Gastrocnemius medialis (tissue), 4 donors: ENCODE measurements around the gene ITGA2B. TPM values are rescaled to one million over a fixed set of nuclear protein-coding genes. Genes with fewer than 3 reads are reported as not detected.
"Not testable (repeated sequence)": the region's sequence is repeated elsewhere in the genome, so short reads cannot be mapped to it uniquely, and the experiment has no call there.

ENCODE experiments used
- ATAC-seq, 2 donors: fragments of 150-250 bp; one replicate each; pipeline ENCODE4 v1.9.1; 2016
- DNase-seq, 2 donors: peaks; one replicate each; pipeline ENCODE4 v3.0.0-alpha.2; 2019
- H3K27ac ChIP-seq, 4 donors: fragments of 200-600 bp; sonication (generic); 1 replicate in 1 of 4; 2 replicates in 3 of 4; pipeline ENCODE4 v1.5.1; 2016 to 2018; ENCODE audit warnings: mild to moderate bottlenecking in 2 of 4, moderate library complexity in 1 of 4
- H3K27me3 ChIP-seq, 3 donors: fragments of 200-600 bp; sonication (generic) in 2 of 3; 1 replicate in 1 of 3; 2 replicates in 2 of 3; pipeline versions ENCODE4 v1.5.1 to v1.6.0; 2016 to 2019; ENCODE audit warnings: mild to moderate bottlenecking in 1 of 3, moderate library complexity in 1 of 3
- H3K36me3 ChIP-seq, 2 donors: fragments of 200-600 bp; sonication (generic) in 1 of 2; one replicate each; pipeline ENCODE4 v1.5.1; 2017 to 2018
- H3K4me1 ChIP-seq, 2 donors: fragments of 200-600 bp; sonication (generic) in 1 of 2; one replicate each; pipeline ENCODE4 v1.5.1; 2016 to 2017; ENCODE audit warnings: mild to moderate bottlenecking in 2 of 2
- H3K4me3 ChIP-seq, 4 donors: fragments of 200-600 bp; sonication (generic) in 3 of 4; 1 replicate in 1 of 4; 2 replicates in 3 of 4; pipeline ENCODE4 v1.5.1; 2016 to 2019; ENCODE audit warnings: mild to moderate bottlenecking in 2 of 4
- H3K9me3 ChIP-seq, 3 donors: fragments of 200-600 bp; sonication (generic) in 2 of 3; 1 replicate in 1 of 3; 2 replicates in 2 of 3; pipeline ENCODE4 v1.5.1; 2016 to 2019
- CTCF ChIP-seq, 5 experiments: fragments of 450-650 bp in 3 of 5; fragments of 200-600 bp in 2 of 5; sonication (generic) in 2 of 5; IDR thresholded peaks in 4 of 5; conservative IDR thresholded peaks in 1 of 5; 1 replicate in 4 of 5; 2 replicates in 1 of 5; pipeline ENCODE4 v1.5.1; 2016 to 2019; ENCODE audit warnings: antibody characterized with exemption in 5 of 5, mild to moderate bottlenecking in 3 of 5, moderate library complexity in 3 of 5
- POLR2A ChIP-seq, 2 donors: fragments of 450-650 bp; IDR thresholded peaks; one replicate each; pipeline ENCODE4 v1.6.1; 2017; ENCODE audit warnings: antibody characterized with exemption in 2 of 2, mild to moderate bottlenecking in 2 of 2, moderate library complexity in 2 of 2
- in situ Hi-C, 4 donors: fragments of 200-750 bp; cut with MboI; loops; one replicate each; pipeline versions ENCODE4 v1.15.0 to v1.8.0; 2017; ENCODE audit warnings: low sequenced_read_pairs in 4 of 4
- intact Hi-C: fragments of 100-400 bp; cut with DNase I; formaldehyde crosslinking; loops from one replicate; pipeline ENCODE4 v1.15.1; 2023; ENCODE audit warnings: low total_unique reads
- total RNA-seq, 4 donors: library from RNA; depleted of rRNA; stranded (reverse); fragments of >200 nt; gene quantifications; one replicate each; pipeline versions ENCODE4 v1.1.0 to v1.2.3, GENCODE V29; 2016

ITGA2B gene
- total RNA-seq, 4 donors from 2014 or later, result 0.33 TPM; not detected in 3

- no peaks in the 10 kb centered on the region for H3K9me3 ChIP-seq
- in situ Hi-C loops, result no loop called here
- no peaks in the 10 kb centered on the region for H3K4me1 ChIP-seq
- intact Hi-C loops, result no loop called here
- ATAC-seq, result no peak
- H3K27ac ChIP-seq, result no peak overlapping the region
- TF ChIP-seq CTCF (IDR thresholded peaks at IDR 0.05 in 4 of 5, conservative IDR thresholded peaks at IDR 0.05 in 1 of 5), result no peak
- TF ChIP-seq POLR2A (IDR thresholded peaks at IDR 0.05), result no peak
- DNase-seq, result no peak
- H3K27me3 ChIP-seq, result no peaks in the 10 kb centered on the region
- no peak overlapping the region for H3K4me3 ChIP-seq
- peaks cover 0 to 23% of the 10 kb centered on the region in 2 donors for H3K36me3 ChIP-seq
Measured at GRCh38 chr17:44394833-44395232, 5.4 kb upstream of the ITGA2B start.

- H3K4me1 ChIP-seq, DNase-seq, ATAC-seq, H3K27ac ChIP-seq, H3K9me3 ChIP-seq, H3K4me3 ChIP-seq, in situ Hi-C loops, H3K27me3 ChIP-seq, intact Hi-C loops: not testable (repeated sequence)
- peaks cover 0 to 16% of the 10 kb centered on the region in 2 donors for H3K36me3 ChIP-seq
Measured at GRCh38 chr17:44394112-44394511, 4.7 kb upstream of the ITGA2B start.

GRCh38 chr17:44390250-44390870, 911 bp upstream of the ITGA2B start:
- H3K27ac ChIP-seq, result no peak overlapping the region
- H3K4me1 ChIP-seq, result peaks cover 6 to 8% of the 10 kb centered on the region in 2 donors
- in situ Hi-C loops, result no loop called here
- TF ChIP-seq POLR2A (IDR thresholded peaks at IDR 0.05) (no peak), CTCF (IDR thresholded peaks at IDR 0.05 in 4 of 5, conservative IDR thresholded peaks at IDR 0.05 in 1 of 5) (no peak)
- intact Hi-C loops, result no loop called here
- ATAC-seq (no peak), DNase-seq (no peak)
- H3K4me3 ChIP-seq, result no peak overlapping the region
- H3K36me3 ChIP-seq, result no peaks in the 10 kb centered on the region
- H3K9me3 ChIP-seq, result no peaks in the 10 kb centered on the region
- peaks cover 8 to 18% (median 16%) of the 10 kb centered on the region in 3 donors for H3K27me3 ChIP-seq

GRCh38 chr17:44389723-44390202, 314 bp upstream of the ITGA2B start:
- intact Hi-C loops (no loop called here), in situ Hi-C loops (no loop called here)
- no peak overlapping the region for H3K4me3 ChIP-seq
- H3K4me1 ChIP-seq, result peaks cover 7 to 14% of the 10 kb centered on the region in 2 donors
- no peak for ATAC-seq
- H3K27me3 ChIP-seq, result peaks cover 13 to 22% (median 22%) of the 10 kb centered on the region in 3 donors
- DNase-seq, result no peak
- H3K9me3 ChIP-seq, result no peaks in the 10 kb centered on the region
- TF ChIP-seq CTCF (IDR thresholded peaks at IDR 0.05 in 4 of 5, conservative IDR thresholded peaks at IDR 0.05 in 1 of 5), result no peak
- no peak for TF ChIP-seq POLR2A (IDR thresholded peaks at IDR 0.05)
- H3K36me3 ChIP-seq, result no peaks in the 10 kb centered on the region
- H3K27ac ChIP-seq, result no peak overlapping the region

GRCh38 chr17:44387804-44388203, 1.6 kb downstream of the ITGA2B start:
- in situ Hi-C loops (no loop called here), intact Hi-C loops (no loop called here)
- peaks cover 29 to 42% (median 37%) of the 10 kb centered on the region in 3 donors for H3K27me3 ChIP-seq
- H3K4me1 ChIP-seq, result peaks cover 12 to 14% of the 10 kb centered on the region in 2 donors
- ATAC-seq, result no peak
- no peak overlapping the region for H3K4me3 ChIP-seq
- H3K36me3 ChIP-seq, result no peaks in the 10 kb centered on the region
- no peaks in the 10 kb centered on the region for H3K9me3 ChIP-seq
- no peak for DNase-seq
- TF ChIP-seq POLR2A (IDR thresholded peaks at IDR 0.05) (no peak), CTCF (IDR thresholded peaks at IDR 0.05 in 4 of 5, conservative IDR thresholded peaks at IDR 0.05 in 1 of 5) (no peak)
- H3K27ac ChIP-seq, result no peak overlapping the region
